ENCODE results near the gene DNAJB4.

- TF ChIP-seq CTCF (IDR thresholded peaks at IDR 0.05; ENCODE audit: low read depth, low read length) (no peak), EZH2phosphoT487 (IDR thresholded peaks at IDR 0.05; ENCODE audit: low read depth) (no peak)
These were observed 42.4 kb downstream of the DNAJB4 start for GRCh38 chr1:78047106-78047505.
